Activated CD4-positive, alpha-beta T cell treated with anti-CD3 and anti-CD28 coated beads for 24 hours (primary cell): ENCODE results near the gene MARCHF5.

ENCODE experiments used
- DNase-seq, 2 donors: peaks; one replicate each; pipeline ENCODE4 v3.0.0-alpha.2; 2020; ENCODE audit warnings: low read depth in 2 of 2

The MARCHF5 gene, protein sequence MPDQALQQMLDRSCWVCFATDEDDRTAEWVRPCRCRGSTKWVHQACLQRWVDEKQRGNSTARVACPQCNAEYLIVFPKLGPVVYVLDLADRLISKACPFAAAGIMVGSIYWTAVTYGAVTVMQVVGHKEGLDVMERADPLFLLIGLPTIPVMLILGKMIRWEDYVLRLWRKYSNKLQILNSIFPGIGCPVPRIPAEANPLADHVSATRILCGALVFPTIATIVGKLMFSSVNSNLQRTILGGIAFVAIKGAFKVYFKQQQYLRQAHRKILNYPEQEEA

DNA sequence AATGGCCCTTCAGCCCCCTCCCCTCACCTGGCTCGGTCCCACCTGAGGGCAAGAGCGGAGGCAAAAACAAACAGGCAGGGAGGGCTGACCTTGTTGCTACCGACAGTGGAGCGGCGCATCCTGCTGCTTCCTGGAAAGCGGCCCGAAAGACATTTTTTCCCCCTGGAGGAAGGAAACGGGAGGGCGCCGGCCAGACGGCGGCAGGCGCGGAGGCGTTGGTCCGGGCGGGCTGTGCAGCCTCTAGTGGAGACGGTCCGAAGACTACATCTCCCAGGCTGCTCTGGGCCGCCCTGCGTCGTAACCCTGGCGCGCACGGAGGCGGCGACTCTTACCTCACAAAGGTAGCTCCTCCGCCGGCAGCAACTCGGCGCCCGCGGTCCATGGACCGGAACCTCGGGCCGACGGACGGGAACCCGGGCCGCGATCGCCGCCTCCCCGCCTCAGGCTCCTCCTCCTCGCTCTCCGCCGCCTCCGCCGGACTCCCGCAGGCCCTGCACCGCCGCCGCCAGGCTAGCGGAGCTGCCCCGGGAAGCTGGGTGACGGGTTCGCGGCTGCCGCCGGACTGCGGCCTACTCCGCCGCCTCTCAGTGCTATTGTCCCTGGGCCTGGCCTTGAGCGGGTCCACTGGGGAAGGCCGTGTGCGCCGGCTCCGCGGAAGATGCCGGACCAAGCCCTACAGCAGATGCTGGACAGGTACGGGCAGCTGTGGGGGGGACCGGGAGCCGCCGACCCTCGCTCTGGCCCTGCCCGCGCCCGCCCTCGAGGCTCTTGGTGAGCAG lies at the start of gene MARCHF5, which contains the start of gene CPEB3:
Gene MARCHF5, plus strand, starts transcription at position 331 of the 779 bp plus-strand sequence. Its CDS starts 328 bp downstream, at position 659.
Gene CPEB3, minus strand, starts transcription at position 242 of the 779 bp plus-strand sequence. CDS start 50,728 bp downstream, outside the sequence.
- DNase-seq: peak; percentile 80 to 86

DNA sequence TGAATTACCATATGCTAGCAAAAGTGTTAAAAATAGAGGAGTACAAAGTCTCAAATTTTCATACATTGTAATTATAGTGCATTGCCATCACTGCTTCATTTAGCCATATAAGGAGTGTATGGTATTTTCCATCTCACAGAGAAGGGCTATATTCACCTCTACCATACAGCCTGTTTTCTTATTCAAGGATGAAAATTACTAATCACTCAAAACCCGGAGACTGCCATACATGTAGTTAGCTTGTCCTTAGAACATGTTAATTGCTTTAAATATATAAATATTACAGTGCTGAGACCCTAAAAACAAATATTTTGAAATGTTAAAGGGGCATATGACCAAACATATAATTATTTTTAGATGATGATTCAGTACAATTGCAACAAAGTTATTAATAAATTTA lies 49.5 kb upstream of the MARCHF5 start:
- DNase-seq: no peak

DNA sequence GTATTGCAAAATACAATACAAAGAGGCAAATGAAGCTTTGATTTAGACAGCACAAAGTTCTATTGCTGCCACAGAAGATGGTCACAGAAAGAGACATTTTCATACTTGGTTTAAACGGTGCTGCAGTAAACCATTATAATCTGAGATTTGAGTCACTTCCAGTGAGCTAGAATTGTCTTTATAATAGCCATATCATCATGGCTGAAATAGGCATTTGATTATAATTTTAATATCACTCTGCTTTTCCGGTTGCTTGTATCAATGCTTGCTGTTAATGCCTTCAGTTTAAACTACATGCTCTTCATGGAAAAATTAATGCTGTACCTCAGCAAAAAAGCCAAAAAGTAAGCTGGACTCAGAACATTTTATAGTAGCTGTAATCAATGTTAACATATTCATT lies 48.6 kb upstream of the MARCHF5 start:
- DNase-seq: no peak

DNA sequence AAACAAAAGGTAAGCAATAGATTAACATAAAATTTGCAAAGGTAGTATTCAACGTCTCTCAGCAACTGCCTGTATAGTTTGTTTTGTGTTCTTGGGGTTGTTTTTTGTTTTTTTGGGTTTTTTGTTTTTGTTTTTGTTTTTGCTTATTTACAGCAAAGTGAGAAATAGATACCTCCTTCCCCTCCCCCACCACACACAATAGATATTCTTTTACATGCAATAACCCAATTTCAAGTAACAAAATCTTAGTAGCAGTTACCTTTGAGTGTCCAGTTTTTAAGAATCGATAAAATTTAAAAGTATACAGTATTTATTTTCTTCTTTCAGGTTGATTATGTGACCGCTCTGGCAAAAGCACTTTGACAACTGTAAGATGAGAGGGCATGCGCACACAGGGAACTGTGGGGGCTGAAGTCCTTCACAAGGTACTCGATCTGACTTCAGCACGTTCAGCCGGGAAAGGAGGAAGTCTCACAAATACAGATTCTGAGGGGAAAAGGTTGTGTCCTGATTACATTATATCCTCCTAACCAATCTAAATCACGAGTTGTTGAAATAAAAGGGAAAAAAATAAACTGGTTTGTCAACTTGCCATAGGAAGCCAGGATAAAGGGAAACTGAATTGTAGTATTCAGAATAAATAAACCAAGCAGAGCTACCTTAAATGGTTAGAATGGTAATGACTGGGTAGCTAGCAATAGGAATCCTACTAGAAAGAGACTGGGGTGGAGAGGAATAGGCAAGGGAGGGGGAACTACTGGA lies 47.9 kb upstream of the MARCHF5 start:
- peak in 1 of 2 donors; percentile 21 for DNase-seq

DNA sequence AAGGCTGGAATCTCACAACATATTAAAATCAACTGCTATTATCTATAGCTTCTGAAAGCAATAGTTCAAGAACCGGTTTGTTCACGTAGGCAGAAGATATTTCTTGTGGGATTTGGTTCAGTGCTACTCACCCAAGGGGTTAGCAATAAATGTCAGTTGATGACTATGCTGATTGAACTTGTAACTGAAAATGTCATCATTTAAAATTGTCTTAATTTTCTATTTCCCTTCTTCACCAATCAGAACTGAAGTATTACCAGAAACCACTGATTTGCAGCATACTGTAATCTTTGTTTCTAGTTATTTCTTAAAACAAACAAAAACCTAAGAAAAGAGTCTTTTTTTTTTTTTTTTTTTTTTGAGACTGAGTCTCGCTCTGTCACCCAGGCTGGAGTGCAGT lies 46.2 kb upstream of the MARCHF5 start:
- DNase-seq: no peak

DNA sequence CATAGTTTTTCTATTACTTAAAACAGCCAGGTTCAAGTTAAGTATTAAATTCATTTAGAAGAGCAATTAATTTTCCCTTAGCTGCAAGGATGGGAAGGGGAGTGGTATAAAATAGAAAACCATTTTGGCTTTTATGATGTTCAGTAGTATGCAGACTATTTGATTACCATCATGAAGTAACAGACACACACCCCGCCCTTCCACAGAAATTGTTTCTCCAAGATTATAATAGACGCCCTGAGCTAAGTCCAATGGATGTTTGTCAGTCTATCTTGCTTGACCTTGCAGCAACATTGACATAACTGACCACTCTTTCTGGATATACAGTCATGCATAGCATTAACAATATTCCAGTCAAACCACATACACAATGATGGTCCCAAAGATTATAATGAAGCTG lies 42.4 kb upstream of the MARCHF5 start:
- no peak for DNase-seq

DNA sequence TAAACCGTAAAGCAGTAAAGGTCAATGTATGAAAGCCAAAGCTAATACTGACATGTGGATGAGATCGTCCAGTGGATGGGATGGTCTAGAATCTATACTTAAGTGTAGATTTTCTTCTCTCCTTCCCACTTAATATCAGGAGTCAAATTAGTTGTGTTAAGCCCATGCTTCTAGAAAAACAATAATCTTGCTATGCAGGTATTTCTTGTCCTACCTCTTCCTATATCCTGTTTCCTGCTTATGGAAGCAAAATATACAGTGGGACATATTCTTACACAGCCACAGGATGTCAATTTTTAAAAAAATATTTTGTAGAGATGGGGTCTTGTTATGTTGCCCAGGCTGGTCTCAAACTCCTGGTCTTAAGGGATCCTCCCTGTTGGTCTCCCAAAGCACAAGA lies 27.6 kb upstream of the MARCHF5 start:
- DNase-seq: no peak

DNA sequence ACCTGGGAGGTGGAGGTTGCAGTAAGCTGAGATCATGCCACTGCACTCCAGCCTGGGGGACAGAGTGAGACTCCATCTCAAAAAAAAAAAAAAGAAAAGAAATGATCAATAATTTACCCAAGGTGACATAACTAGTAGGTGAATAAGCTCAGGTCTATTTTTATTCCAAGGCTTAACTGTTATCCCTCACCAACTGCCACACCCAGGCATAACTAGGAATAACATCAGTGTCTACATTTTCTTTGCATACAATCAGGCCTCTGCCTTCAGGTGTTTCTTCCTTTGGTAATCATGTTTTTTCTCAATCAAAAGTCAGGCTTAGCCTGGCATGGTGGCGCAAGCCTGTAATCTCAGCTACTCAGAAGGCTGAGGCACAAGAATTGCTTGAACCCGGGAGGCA lies 26.7 kb upstream of the MARCHF5 start:
- DNase-seq: no peak

DNA sequence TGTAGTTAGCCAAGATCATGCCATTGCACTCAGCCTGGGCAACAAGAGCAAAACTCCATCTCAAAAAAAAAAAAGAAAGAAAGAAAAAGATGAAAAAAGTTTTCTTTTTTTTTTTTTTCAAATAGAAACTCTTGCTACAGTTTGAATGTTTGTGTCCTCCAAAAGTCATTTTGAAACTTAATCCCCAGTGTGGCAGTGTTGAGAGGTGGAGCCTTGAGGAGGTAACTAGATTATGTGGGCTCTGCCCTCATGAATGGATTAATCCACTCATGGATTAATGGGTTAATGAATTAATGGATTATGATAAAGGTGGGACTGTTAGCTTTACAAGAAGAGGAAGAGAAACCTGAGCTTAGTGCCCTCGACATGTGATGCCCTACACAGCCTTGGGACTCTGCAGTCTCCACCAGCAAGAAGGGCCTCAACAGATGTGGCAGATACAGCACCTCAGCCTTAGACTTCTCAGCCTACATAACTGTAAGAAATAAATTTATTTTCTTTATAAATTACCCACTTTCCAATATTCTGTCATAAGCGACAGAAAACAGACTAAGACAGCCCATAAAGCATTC lies 25.2 kb upstream of the MARCHF5 start:
- DNase-seq: no peak

DNA sequence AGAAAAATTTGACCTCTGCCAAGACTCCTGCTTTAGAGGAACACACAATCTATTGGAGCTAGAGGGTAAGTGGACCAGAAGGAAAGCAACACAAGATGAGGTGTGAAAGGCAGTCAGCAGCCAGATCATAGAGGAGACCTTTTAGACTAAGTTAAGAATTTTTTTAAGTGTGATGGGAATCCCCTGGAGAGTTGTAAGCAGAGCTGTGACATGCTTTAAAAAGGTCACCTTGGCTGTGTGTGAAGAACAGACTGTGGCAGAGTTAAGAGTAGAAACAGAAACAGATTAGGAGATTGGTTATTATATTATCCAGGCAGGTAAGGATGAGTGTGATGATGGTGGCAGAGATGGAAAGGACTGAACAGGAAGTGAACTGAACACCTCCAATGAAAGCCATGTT lies 23.6 kb upstream of the MARCHF5 start:
- DNase-seq: no peak

DNA sequence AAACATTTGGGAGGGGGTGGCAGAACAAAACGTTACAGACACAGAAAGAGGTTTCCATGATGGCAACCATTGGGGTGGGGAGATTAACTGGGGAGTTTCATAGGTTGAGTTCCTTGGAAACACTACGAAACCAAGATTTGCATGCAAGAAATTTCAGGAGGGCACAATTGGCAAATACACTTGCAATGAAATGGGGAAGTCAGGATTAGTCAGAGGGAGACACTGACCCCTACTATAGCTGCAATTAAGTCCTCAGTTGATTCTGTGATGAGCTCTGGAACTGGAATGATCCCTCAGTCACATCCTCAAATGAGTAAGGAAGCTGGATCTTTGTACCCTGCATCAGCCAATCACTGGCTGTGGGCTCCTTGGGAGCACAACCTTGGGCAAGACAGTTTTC lies 22.2 kb upstream of the MARCHF5 start:
- DNase-seq: no peak

DNA sequence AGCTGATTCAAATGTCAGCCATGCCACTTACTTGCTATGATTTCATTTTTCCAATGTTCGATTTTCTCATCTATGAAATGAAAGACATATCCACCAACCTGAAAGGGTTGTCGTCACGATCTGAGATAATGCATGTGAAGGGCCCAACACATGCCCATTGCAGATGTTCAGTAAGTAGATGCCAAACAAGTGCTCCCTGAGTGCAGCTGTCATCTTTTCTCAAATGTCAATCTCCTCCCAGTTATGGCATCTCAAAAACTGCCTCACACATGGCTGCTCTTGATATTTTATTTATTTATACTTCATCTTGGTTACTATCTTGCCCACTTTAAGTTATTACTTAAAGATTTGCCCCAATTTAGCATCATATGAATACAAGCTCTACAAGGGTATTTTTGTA lies 16.9 kb upstream of the MARCHF5 start:
- DNase-seq: no peak

DNA sequence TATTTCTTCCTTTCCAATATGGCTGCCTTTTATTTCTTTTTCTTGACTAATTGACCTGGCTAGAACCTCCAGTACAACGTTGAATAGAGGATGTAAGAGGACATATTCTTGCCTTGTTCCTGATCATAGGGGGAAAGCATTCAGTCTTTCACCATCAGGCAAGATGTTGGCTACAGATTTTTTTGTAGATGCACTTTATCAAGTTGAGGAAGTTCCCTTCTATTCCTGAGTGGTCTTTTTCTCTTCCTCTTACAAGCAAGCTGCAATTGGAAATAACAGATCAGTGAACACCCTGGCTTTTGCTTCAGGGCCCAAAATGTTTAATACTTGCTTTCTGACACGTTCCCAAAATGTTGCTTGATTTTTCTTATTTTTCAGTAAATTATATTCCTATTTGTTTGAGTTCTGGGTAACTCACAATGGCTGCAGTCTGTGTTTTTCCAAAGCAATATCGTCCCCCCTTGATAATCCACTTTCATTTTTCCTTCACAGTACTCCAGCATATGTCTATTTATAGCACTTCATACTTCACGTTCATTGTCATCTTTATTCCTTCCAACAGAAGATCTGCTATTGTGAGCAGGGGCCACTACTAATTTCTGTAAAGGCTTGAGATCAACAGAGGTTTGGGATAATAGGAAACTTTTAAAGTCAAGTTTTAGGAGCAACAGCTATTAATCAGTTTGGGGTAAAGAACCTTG lies 11.8 kb upstream of the MARCHF5 start:
- no peak for DNase-seq

DNA sequence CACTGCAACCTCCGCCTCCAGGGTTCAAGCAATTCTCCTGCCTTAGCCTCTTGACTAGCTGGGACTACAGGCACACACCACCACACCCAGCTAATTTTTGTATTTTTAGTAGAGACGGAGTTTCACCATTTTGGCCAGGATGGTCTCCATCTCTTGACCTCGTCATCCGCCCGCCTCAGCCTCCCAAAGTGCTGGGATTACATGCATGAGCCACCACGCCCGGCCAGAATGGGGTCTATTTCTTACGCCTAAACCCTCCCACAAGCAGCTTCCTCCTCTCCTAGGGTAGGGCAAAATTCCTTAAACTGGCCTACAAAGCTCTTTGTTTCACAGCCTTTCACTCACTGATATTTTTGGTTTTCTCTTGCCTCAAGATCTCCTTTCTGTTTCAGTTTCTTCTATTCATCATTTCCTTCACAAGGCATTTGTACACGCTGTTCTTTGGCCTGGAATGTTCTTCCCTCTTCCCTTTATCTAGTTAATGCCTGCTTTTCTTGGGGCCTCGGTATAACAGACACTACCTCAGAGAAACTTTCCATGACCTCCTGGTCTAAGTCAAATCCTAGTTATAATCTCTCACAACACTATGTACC lies 6.8 kb upstream of the MARCHF5 start:
- no peak for DNase-seq

DNA sequence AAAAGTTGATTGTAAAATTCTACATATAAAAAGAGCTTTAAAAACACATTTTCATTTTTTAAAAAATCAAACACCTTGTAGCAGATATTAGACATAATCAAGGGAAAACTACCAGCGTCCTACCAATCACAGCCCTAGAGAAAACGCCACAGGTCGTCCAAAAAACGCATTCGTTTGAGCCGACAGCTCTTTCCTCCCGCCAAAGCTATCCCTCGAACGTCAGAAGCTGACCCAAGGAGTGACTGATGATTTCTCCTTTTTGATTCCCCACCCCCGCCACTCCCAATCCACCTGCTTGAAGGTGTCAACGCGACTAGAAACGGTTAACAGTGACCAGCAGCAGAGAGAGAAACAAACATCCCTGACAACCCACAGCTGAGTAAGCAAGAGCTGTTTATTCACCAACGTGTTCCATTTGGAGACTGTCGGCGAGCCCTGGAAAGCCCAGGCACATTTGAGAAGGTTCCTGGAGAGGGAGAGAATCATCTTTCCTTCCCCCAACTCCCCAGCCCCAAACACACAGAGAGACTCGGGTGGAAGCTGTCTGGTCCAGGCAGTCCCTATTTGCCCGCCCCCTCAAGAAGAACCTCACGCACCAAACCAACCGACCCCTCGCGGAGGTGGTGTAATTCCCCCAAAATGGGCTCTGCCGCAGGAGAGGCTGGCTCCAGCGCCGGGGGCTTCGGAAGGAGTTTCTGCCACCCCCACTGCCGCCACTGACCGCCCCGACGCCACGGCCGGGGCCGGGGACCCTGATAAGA lies 711 bp upstream of the MARCHF5 start:
- DNase-seq: peak in 1 of 2 donors; percentile 2

DNA sequence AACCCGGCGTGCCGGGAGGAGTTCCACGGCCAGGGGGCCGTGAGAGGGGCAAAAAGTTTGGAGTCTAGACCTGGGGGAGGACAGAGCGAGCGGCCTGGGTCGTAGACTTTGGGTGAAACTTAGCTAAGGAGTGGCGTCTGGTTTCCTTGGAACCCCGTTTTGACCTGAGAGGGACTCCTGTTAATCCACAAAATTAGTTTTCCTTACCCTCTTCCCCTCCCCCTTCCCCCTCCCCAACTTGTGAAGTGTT lies 574 bp downstream of the MARCHF5 start:
- DNase-seq: no peak

DNA sequence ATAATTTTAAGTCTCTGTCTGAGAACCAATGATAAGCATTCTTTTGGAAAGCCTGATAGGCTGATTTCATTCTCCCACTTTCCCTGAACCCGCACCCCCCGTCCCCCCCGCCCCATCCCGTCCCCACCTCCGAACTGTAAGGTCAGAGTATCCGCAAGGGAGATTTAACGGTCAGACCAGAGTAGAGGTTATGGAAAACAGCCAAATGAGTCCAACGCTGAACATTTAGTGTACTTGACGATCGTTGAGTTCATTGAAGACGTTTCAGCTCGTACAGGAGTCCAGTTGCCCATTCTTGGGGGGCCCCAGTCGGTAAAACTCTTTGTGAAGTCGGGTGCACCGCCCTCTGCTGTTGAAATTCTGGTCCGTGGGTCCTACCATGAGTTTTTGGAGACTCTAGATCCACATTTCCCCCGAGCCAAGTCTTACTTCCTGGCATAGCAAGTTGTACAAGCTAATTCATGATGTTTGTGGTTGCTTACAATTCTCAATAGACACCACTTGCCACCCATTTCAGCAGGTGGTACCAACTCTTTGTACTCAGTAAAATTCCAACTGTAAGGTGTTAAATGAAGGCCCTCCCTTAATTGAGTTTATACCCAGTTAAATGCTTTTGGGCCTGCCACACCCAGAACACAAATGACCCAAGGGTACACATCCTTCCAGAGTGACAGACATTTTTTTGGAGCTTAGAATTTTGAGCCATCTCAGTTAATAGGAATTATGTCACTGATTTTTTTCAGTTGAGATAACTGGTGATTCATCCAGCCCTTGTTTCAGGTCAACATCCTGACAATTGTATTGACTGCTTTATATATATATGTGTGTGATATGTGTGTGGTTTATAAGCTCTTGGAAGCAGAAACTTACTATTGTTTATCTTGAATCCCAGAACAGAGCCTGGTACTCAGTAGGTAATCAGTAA lies 1.2 kb downstream of the MARCHF5 start:
- DNase-seq: peak in 1 of 2 donors; percentile 33

DNA sequence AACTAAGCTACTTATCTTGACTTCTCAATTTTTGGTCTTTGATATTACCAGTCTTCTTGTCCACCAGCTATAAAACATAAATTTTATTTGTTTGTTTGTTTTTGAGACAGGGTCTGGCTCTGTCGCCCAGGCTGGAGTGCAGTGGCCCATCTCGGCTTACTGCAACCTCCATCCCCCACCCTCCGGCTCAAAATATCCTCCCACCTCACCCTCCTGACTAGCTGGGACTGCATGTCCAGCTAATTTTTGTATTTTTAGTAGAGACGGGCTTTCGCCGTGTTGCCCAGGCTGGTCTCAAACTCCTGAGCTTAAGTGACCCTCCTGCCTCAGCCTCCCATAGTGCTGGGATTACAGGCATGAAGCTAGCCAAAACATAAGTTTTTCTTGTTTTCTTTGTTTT lies 7.5 kb downstream of the MARCHF5 start:
- no peak for DNase-seq

DNA sequence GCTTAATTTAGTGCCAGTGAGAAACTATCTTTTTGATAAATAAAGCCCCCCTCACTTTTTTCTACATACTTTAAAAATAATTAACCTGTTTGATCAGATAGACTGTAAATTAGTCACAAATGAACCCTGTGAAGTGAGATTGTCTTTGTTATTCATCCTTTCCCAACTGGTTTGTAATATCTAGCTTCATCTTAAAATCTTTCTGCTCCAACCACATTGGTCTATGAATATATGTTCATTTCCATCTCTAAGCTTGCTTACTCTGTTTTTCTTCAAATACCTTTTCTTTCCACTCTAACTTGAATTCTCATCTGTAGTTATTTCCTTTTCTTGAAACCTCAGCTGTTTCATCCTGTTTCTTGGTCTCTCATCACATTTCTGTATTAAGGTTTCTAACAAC lies 12.1 kb downstream of the MARCHF5 start:
- no peak for DNase-seq

DNA sequence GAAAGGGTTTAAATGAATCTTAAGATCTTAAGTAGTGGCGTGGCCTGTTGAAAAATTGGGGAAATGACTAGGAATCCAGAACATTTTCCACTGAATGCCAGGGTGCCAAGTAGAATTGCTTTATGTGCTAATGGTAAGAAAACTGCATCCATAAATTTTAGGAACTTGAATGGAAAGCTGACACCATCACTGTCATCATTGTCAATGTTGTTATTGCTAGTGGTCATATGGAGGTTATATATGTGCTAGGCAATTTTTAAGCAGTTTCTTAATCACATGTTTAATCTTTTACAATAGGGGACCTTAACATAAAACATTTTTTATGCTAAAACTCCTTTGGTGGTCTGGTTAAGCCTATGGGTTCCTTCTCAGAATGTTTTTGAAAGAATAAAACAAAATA lies 13.1 kb downstream of the MARCHF5 start:
- DNase-seq: no peak
